Esophagus squamous epithelium (tissue), 4 donors: Measurements from ENCODE around the gene C2CD4C.

Source experiments
- POLR2A ChIP-seq, 4 donors: fragments of 450-650 bp; IDR thresholded peaks; one replicate each; pipeline ENCODE4 v1.6.1; 2017; ENCODE audit warnings: antibody characterized with exemption in 4 of 4, mild to moderate bottlenecking in 4 of 4, moderate library complexity in 3 of 4
- TF ChIP-seq, protein P1 (sequence below), 6 experiments: fragments of 450-650 bp in 4 of 6; fragments of 200-600 bp in 2 of 6; sonication (generic) in 2 of 6; IDR thresholded peaks; one replicate each; pipeline ENCODE4 v1.5.1; 2016 to 2019; ENCODE audit warnings: antibody characterized with exemption in 6 of 6, mild to moderate bottlenecking in 4 of 6, moderate library complexity in 4 of 6

DNA sequence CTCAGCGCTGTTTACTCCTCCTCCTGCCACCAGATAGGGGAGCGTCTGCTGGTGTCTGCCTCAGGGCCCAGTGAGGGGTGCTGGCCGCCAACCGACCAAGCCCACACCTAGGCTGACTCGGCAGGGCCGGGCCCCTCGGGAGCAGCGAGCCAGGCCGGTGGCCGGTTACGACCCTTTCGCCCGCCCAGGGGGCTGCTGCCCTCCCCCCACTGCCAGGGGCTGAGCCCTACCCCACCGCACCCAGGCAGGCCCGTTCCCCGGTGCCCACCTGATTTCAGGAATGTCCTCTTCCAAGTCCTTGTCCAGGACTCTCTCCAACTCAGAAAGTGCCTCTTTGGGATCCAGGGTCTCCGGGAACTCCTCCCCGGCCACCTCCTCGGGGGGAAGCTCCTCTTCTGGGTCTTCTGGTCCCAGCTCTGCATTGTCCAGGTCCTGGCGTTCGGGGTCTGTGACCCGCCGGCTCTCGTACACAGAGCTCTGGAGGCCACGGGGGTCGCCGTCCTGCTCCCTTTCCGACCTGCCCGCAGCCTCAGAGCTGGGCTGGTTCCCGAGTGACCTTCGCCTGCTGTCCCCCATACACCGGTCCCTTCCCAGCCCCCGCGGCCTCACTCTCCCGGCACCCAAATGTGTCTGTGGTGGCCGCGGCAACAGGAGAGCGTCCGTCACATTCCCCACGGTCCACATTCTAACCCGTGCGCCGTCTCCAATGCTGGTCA lies 33.4 kb downstream of the C2CD4C start:
- no peak for TF ChIP-seq POLR2A (IDR thresholded peaks at IDR 0.05)
- TF ChIP-seq, protein P1, sequence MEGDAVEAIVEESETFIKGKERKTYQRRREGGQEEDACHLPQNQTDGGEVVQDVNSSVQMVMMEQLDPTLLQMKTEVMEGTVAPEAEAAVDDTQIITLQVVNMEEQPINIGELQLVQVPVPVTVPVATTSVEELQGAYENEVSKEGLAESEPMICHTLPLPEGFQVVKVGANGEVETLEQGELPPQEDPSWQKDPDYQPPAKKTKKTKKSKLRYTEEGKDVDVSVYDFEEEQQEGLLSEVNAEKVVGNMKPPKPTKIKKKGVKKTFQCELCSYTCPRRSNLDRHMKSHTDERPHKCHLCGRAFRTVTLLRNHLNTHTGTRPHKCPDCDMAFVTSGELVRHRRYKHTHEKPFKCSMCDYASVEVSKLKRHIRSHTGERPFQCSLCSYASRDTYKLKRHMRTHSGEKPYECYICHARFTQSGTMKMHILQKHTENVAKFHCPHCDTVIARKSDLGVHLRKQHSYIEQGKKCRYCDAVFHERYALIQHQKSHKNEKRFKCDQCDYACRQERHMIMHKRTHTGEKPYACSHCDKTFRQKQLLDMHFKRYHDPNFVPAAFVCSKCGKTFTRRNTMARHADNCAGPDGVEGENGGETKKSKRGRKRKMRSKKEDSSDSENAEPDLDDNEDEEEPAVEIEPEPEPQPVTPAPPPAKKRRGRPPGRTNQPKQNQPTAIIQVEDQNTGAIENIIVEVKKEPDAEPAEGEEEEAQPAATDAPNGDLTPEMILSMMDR (IDR thresholded peaks at IDR 0.05), result no peak
